HepG2 (cell line): ENCODE data around the gene CASZ1. TPM values are rescaled to one million over a fixed set of nuclear protein-coding genes. Genes with fewer than 3 reads are reported as not detected.

Experiments used
- ARHGAP35 ChIP-seq: sonication (generic); formaldehyde crosslinking; IDR thresholded peaks from 2 replicates; pipeline ENCODE4 v1.9.0; 2022; ENCODE audit warnings: mild to moderate bottlenecking, inconsistent platforms, moderate library complexity, missing genetic modification reagents, borderline replicate concordance
- DNMT1 ChIP-seq: sonication (generic); formaldehyde crosslinking; IDR thresholded peaks from 2 replicates; pipeline ENCODE4 v1.5.1; 2020; ENCODE audit warnings: mild to moderate bottlenecking, missing genetic modification reagents
- FOXA1 ChIP-seq, 2 experiments: fragments of 450-650 bp in 1 of 2; sonication (generic) in 1 of 2; formaldehyde crosslinking in 1 of 2; IDR thresholded peaks; 2 replicates each; pipeline versions ENCODE4 v1.4.0 to v1.6.1; 2016 to 2020; ENCODE audit warnings: missing genetic modification reagents in 1 of 2
- KAT8 ChIP-seq: IDR thresholded peaks from 2 replicates; pipeline ENCODE4 v1.6.1; 2016; ENCODE audit warnings: missing genetic modification reagents, missing compliant biosample characterization
- MYC ChIP-seq: sonication (generic); formaldehyde crosslinking; IDR thresholded peaks from 2 replicates; pipeline ENCODE4 v1.9.0; 2021; ENCODE audit warnings: missing genetic modification reagents, borderline replicate concordance
- NCOR1 ChIP-seq: fragments of 200-600 bp; sonication (generic); IDR thresholded peaks from 2 replicates; pipeline ENCODE4 v1.7.0; 2017; ENCODE audit warnings: antibody characterized with exemption, low read length, borderline replicate concordance
- NR2F6 ChIP-seq, 2 experiments: IDR thresholded peaks; 2 replicates each; pipeline ENCODE4 v1.6.1; 2016; ENCODE audit warnings: antibody characterized with exemption in 1 of 2, mild to moderate bottlenecking in 1 of 2
- POLR2AphosphoS2 ChIP-seq: IDR thresholded peaks from 2 replicates; pipeline ENCODE4 v1.6.1; 2011; ENCODE audit warnings: low read depth, low read length, improper control_type of control experiment
- RFXANK ChIP-seq: IDR thresholded peaks from 2 replicates; pipeline ENCODE4 v1.6.1; 2016
- SMAD9 ChIP-seq: sonication (generic); formaldehyde crosslinking; IDR thresholded peaks from 2 replicates; pipeline ENCODE4 v1.5.1; 2020; ENCODE audit warnings: mild to moderate bottlenecking, missing genetic modification reagents
- TP53 ChIP-seq: sonication (generic); formaldehyde crosslinking; conservative IDR thresholded peaks from 2 replicates; pipeline ENCODE4 v1.4.0; 2020; ENCODE audit warnings: missing genetic modification reagents
- ZNF343 ChIP-seq: sonication (generic); formaldehyde crosslinking; IDR thresholded peaks from 2 replicates; pipeline ENCODE4 v1.4.0; 2020; ENCODE audit warnings: mild to moderate bottlenecking, missing genetic modification reagents
- polyA plus RNA-seq, 8 experiments: library from polyadenylated mRNA; depleted of rRNA in 3 of 8; stranded (reverse) in 7 of 8; unstranded in 1 of 8; fragments of >200 nt; fragmentation: Illumina TruSeq in 4 of 8; extraction: Trizol in 4 of 8; gene quantifications; 2 replicates each; pipeline versions ENCODE4 v1.2.1 to v1.2.3, GENCODE V29; 2011 to 2016; ENCODE audit warnings: low read depth in 4 of 8, missing spikeins in 1 of 8, mixed read lengths in 1 of 8; ENCODE audit not compliant: insufficient read depth in 1 of 8
- total RNA-seq, 5 experiments: library from RNA; depleted of rRNA; stranded (reverse); fragments of >200 nt; fragmentation: Illumina TruSeq; extraction: Trizol; gene quantifications; 2 replicates each; pipeline ENCODE4 v1.2.3, GENCODE V29; 2016; ENCODE audit warnings: low read depth in 1 of 5
- TF ChIP-seq, protein P1 (sequence below): sonication (generic); formaldehyde crosslinking; IDR thresholded peaks from 2 replicates; pipeline ENCODE4 v1.9.0; 2021; ENCODE audit warnings: missing genetic modification reagents, borderline replicate concordance
- TF ChIP-seq, protein P2 (sequence below): sonication (generic); formaldehyde crosslinking; IDR thresholded peaks from 2 replicates; pipeline ENCODE4 v1.5.0; 2020; ENCODE audit warnings: missing genetic modification reagents

CASZ1 gene
- total and polyA plus RNA-seq, 2 of the 13 experiments (the other 11 are each of a cell fraction or from before 2014, with no cell fraction given), result 1.9 to 3.7 TPM

DNA sequence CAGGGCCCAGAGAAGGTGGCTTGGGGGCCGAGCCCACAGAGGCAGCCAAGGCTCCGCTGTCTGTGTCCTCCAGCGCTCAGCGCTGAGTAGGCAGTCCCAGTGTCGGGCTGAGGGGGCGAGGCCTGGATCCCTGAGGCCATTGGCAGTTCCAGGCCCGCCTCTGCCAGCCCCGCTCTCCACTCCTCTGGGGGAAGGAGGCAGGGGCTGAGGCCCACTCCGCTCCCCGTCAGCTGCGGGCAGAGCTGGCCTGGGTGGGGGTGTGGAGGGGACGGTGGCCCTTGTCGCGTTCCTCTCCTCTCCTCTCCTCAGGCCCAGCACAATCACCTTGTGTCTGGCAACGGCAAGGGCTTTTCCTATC lies 132.8 kb downstream of the CASZ1 start (continued):
- TF ChIP-seq, protein P1, sequence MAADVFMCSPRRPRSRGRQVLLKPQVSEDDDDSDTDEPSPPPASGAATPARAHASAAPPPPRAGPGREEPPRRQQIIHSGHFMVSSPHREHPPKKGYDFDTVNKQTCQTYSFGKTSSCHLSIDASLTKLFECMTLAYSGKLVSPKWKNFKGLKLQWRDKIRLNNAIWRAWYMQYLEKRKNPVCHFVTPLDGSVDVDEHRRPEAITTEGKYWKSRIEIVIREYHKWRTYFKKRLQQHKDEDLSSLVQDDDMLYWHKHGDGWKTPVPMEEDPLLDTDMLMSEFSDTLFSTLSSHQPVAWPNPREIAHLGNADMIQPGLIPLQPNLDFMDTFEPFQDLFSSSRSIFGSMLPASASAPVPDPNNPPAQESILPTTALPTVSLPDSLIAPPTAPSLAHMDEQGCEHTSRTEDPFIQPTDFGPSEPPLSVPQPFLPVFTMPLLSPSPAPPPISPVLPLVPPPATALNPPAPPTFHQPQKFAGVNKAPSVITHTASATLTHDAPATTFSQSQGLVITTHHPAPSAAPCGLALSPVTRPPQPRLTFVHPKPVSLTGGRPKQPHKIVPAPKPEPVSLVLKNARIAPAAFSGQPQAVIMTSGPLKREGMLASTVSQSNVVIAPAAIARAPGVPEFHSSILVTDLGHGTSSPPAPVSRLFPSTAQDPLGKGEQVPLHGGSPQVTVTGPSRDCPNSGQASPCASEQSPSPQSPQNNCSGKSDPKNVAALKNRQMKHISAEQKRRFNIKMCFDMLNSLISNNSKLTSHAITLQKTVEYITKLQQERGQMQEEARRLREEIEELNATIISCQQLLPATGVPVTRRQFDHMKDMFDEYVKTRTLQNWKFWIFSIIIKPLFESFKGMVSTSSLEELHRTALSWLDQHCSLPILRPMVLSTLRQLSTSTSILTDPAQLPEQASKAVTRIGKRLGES (CRISPR knock-in tag), result no peak
- TF ChIP-seq POLR2AphosphoS2, result no peak
- no peak for TF ChIP-seq FOXA1 (IDR thresholded peaks at IDR 0.05)
- no peak for TF ChIP-seq FOXA1 (CRISPR knock-in tag; IDR thresholded peaks at IDR 0.05)
- TF ChIP-seq ZNF343 (CRISPR knock-in tag), result no peak
- TF ChIP-seq DNMT1 (CRISPR knock-in tag), result no peak
- no peak for TF ChIP-seq RFXANK
- no peak for TF ChIP-seq MYC (CRISPR knock-in tag)
- no peak for TF ChIP-seq KAT8 (CRISPR knock-in tag)
- no peak for TF ChIP-seq NCOR1
- no peak for TF ChIP-seq TP53 (CRISPR knock-in tag)
- no peak for TF ChIP-seq NR2F6 (IDR thresholded peaks at IDR 0.05)
- no peak for TF ChIP-seq NR2F6 (CRISPR knock-in tag; IDR thresholded peaks at IDR 0.05)
- TF ChIP-seq SMAD9 (CRISPR knock-in tag), result no peak
- TF ChIP-seq ARHGAP35 (CRISPR knock-in tag), result no peak
- TF ChIP-seq, protein P2, sequence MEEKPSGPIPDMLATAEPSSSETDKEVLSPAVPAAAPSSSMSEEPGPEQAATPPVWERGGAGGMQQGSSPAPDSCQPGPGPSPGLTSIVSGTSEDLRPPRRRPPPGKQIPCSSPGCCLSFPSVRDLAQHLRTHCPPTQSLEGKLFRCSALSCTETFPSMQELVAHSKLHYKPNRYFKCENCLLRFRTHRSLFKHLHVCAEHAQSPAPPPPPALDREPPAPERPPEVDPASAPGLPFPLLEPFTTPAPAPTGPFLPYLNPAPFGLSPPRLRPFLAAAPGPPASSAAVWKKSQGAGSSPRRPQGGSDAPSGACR (CRISPR knock-in tag), result no peak
